H7 (cell line): ENCODE data around the gene MTA3. TPM values are rescaled to one million over a fixed set of nuclear protein-coding genes. Genes with fewer than 3 reads are reported as not detected.

ENCODE experiments used
- DNase-seq: peaks from one replicate; pipeline ENCODE4 v3.0.0; 2012
- H3K27me3 ChIP-seq: 2 replicates; pipeline ENCODE4 v1.6.0; 2011; ENCODE audit warnings: mild to moderate bottlenecking, low read length; ENCODE audit not compliant: control insufficient read depth, insufficient read depth
- H3K36me3 ChIP-seq: replicated peaks from 2 replicates; pipeline ENCODE4 v1.5.1; 2011; ENCODE audit warnings: low read length; ENCODE audit not compliant: control insufficient read depth, insufficient read depth
- H3K4me3 ChIP-seq: 2 replicates; pipeline ENCODE4 v1.5.1; 2011; ENCODE audit warnings: low read depth, mild to moderate bottlenecking, control low read depth, low read length, moderate library complexity; ENCODE audit not compliant: insufficient read depth
- total RNA-seq: library from RNA; depleted of rRNA; stranded (reverse); fragments of >200 nt; shearing (Covaris generic); gene quantifications from 2 replicates; pipeline ENCODE4 v1.2.3, GENCODE V29; 2014

MTA3 gene
- total RNA-seq, 1 experiment from 2014 or later = 51.8 TPM

- no peaks in the 10 kb centered on the region for H3K27me3 ChIP-seq
- peaks cover 1% of the 10 kb centered on the region; the same call in 1 of the 2 replicates for H3K36me3 ChIP-seq
These were observed 187.8 kb downstream of the MTA3 start for GRCh38 chr2:42756150-42756775.

GRCh38 chr2:42756966-42757513, 188.6 kb downstream of the MTA3 start:
- H3K4me3 ChIP-seq = no peak overlapping the region
- no peak for DNase-seq
- peaks cover 1% of the 10 kb centered on the region; the same call in 1 of the 2 replicates for H3K36me3 ChIP-seq
- H3K27me3 ChIP-seq = no peaks in the 10 kb centered on the region

More at GRCh38 chr2:42756150-42756775, 187.8 kb downstream of the MTA3 start:
- H3K4me3 ChIP-seq = no peak overlapping the region
- DNase-seq = peak; percentile 37

- no peak overlapping the region for H3K4me3 ChIP-seq
- no peak for DNase-seq
- peaks cover 1% of the 10 kb centered on the region; the same call in 1 of the 2 replicates for H3K36me3 ChIP-seq
- H3K27me3 ChIP-seq = no peaks in the 10 kb centered on the region
These were observed 189.7 kb downstream of the MTA3 start for GRCh38 chr2:42757981-42758740.

- H3K4me3 ChIP-seq = no peak overlapping the region
- H3K36me3 ChIP-seq = no peaks in the 10 kb centered on the region; the same call in 1 of the 2 replicates
- H3K27me3 ChIP-seq = no peaks in the 10 kb centered on the region
- no peak for DNase-seq
These were observed 190.3 kb downstream of the MTA3 start for GRCh38 chr2:42758751-42759150.

GRCh38 chr2:42761554-42761953, 193.1 kb downstream of the MTA3 start:
- peak; percentile 24 for DNase-seq
- no peaks in the 10 kb centered on the region for H3K27me3 ChIP-seq
- H3K4me3 ChIP-seq = no peak overlapping the region
- H3K36me3 ChIP-seq = no peaks in the 10 kb centered on the region

GRCh38 chr2:42762155-42762554, 193.7 kb downstream of the MTA3 start:
- H3K36me3 ChIP-seq = no peaks in the 10 kb centered on the region
- DNase-seq = peak; percentile 68
- no peak overlapping the region for H3K4me3 ChIP-seq
- no peaks in the 10 kb centered on the region for H3K27me3 ChIP-seq

GRCh38 chr2:42762823-42763804, 194.7 kb downstream of the MTA3 start:
- Histone ChIP-seq H3K27me3 (no peaks in the 10 kb centered on the region), H3K4me3 (no peak overlapping the region), H3K36me3 (no peaks in the 10 kb centered on the region)
- DNase-seq = peak; percentile 52

- no peaks in the 10 kb centered on the region; the same call in 1 of the 2 replicates for H3K36me3 ChIP-seq
- peak; percentile 68 for DNase-seq
- no peak within 1 kb of the TSS for H3K4me3 ChIP-seq
- H3K27me3 ChIP-seq = no peaks in the 10 kb centered on the region
These were observed 195.7 kb downstream of the MTA3 start, which contains the start of gene OXER1 for GRCh38 chr2:42764096-42764495. Gene OXER1, minus strand, starts transcription at chr2:42764135. Its CDS starts 73 bp downstream, at chr2:42764062.

- Histone ChIP-seq H3K4me3 (no peak overlapping the region), H3K27me3 (no peaks in the 10 kb centered on the region), H3K36me3 (no peaks in the 10 kb centered on the region; the same call in 1 of the 2 replicates)
- DNase-seq = peak; percentile 37
These were observed 196.5 kb downstream of the MTA3 start for GRCh38 chr2:42764901-42765300.

- peak; percentile 38 for DNase-seq
- Histone ChIP-seq H3K27me3 (no peaks in the 10 kb centered on the region), H3K36me3 (no peaks in the 10 kb centered on the region; the same call in 1 of the 2 replicates), H3K4me3 (no peak overlapping the region)
These were observed 197.3 kb downstream of the MTA3 start for GRCh38 chr2:42765686-42766085.

GRCh38 chr2:42767080-42767898, 198.9 kb downstream of the MTA3 start:
- H3K36me3 ChIP-seq = no peaks in the 10 kb centered on the region; the same call in 1 of the 2 replicates
- DNase-seq = no peak
- no peak overlapping the region for H3K4me3 ChIP-seq
- H3K27me3 ChIP-seq = no peaks in the 10 kb centered on the region

GRCh38 chr2:42767899-42768705, 199.7 kb downstream of the MTA3 start:
- H3K4me3 ChIP-seq = no peak overlapping the region
- H3K27me3 ChIP-seq = no peaks in the 10 kb centered on the region
- DNase-seq = peak; percentile 51
- no peaks in the 10 kb centered on the region; the same call in 1 of the 2 replicates for H3K36me3 ChIP-seq
